HG02623 (cell line): ENCODE measurements around the gene PTPN11.
"Not testable (repeated sequence)": the region's sequence is repeated elsewhere in the genome, so short reads cannot be mapped to it uniquely, and the experiment has no call there.

ENCODE experiments used
- ATAC-seq: cut with Tn5 transposase; IDR thresholded peaks from one replicate; pipeline ENCODE4 v1.9.1; 2021; ENCODE audit warnings: moderate library complexity; ENCODE audit not compliant: unreplicated experiment

PTPN11 gene

GRCh38 chr12:112447106-112447505 is 28.4 kb downstream of the PTPN11 start:
- no peak for ATAC-seq

DNA sequence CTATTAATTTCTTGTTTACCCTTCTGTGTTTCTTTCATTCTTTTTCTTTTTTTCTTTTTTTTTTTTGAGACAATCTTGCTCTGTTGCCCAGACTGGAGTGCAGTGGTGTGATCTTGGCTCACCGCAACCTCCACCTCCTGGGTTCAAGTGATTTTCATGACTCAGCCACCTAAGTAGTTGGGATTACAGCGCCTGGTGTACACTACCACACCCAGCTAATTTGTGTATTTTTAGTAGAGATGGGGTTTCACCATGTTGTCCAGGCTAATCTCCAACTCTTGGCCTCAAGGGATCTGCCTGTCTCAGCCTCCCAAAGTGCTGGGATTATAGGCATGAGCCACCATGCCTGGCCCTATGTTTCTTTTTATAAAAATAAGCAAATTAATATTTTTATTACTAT is 29.4 kb downstream of the PTPN11 start:
- ATAC-seq = not testable (repeated sequence)

DNA sequence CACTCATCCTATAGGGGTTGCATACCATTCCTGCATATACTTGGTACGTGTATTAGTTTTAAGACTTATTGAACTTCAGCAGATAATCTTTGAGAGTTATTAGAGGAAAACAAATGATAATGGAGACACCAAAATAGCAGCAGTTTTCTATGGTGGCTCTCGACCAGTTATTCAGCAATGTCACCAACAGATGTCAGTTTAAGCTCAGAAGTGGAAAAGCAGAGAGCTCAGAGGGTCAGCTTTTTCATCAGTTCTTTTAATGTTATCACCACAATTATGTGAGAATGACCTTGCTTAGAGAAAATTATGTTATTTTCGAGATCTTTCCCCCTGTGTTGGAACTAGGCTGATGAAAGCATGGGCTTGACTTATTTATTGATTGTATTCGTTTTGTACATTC is 32.0 kb downstream of the PTPN11 start:
- ATAC-seq = no peak

DNA sequence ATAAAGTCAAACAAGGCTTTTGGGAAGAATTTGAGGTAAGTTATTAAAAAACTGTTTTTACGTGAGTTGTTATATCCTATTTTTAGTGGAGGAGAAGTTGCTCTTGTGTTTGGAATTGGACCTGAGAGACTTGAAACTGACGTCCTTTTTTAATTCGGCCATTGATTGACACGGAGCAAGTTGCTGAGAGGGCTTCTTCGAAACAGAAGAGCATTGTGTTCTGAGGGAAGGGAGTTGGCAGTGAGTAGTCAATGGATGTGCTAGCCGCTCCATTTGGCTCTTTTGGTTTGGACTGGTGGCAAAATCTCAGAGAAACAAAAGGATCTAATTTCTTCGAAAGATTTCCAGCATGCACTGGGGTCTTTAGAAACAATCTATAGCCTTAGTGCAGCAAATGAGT is 37.3 kb downstream of the PTPN11 start:
- no peak for ATAC-seq

DNA sequence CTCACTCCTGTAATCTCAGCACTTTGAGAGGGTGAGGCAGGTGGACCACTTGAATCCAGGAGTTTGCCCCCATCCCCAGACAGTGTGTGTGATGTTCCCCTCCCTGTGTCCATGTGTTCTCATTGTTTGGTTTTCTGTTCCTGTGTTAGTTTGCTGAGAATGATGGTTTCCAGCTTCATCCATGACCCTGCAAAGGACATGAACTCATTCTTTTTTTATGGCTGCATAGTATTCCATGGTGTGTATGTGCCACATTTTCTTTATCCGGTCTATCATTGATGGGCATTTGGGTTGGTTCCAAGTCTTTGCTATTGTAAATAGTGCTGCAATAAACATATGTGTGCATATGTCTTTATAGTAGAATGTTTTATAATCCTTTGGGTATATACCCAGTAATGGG is 38.4 kb downstream of the PTPN11 start:
- ATAC-seq = not testable (repeated sequence)

DNA sequence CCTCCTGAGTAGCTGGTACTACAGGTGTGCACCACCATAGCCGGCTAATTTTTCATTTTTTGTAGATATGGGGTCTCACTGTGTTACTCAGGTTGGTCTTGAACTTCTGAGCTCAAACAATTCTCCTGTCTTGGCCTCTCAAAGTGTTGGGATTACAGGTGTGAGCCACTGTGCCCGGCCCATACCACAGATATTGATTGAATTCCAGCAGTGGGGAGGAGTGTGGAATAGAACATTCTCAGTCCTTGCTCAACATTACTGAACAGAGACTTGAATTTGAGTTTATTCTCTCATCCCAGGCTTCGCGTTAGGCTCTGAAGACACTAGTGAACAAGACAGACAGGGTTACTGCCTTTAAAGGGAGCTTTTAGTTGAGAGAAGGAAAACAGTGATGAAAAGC is 39.6 kb downstream of the PTPN11 start:
- no peak for ATAC-seq

DNA sequence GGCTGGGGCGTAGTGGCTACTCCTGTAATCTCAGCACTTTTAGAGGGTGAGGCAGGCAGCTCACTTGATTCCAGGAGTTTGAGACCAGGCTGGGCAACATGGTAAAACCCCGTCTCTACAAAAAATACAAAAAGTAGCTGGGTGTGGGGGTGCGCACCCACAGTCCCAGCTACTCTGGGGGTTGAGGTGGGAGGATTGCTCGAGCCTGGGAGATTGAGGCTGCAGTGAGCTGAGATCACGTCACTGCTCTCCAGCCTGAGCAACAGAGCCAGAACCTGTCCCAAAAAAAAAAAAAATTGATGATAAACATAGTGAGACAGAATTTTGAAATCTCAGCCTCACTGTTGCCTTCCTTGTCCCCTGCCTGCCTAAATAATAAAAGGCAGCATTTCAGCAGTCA is 40.0 kb downstream of the PTPN11 start:
- no peak for ATAC-seq

- no peak for ATAC-seq
Measured at GRCh38 chr12:112463478-112463877, 44.7 kb downstream of the PTPN11 start.

DNA sequence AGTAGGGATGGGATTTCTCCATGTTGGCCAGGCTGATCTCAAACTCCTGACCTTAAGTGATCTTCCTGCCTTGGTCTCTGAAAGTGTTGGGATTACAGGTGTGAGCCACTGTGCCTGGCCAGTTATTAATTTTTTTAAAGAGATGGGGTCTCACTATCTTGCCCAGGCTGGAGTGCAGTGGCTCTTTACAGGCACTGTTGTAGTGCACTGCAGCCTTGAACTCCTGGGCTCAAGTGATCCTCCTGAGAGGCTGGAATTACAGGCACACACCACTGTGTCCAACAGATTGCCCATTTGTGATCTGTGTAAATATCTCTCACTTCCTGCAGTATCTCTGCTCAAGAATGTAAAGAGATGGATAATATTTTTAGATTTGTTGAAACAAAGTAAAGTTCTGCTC is 45.9 kb downstream of the PTPN11 start:
- no peak for ATAC-seq

DNA sequence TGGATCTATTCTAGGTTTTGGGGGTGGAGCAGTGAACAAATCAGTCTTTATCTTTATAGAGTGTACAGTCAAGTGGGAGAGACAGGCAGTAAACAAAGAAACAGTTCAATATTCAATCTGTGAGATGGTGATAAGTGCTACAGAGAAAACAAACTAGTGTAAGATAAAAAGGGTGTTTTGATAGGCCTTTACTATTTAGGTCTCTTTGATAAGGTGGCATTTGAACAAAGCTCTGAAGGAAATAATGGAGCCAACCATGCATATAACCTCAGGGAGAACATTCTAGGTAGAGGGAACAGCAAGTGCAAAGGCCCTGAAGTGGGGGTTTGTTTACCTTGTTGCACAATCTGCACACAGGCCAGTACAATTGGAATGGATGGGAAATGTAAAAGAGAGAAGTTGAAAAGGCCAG is 47.3 kb downstream of the PTPN11 start:
- no peak for ATAC-seq

DNA sequence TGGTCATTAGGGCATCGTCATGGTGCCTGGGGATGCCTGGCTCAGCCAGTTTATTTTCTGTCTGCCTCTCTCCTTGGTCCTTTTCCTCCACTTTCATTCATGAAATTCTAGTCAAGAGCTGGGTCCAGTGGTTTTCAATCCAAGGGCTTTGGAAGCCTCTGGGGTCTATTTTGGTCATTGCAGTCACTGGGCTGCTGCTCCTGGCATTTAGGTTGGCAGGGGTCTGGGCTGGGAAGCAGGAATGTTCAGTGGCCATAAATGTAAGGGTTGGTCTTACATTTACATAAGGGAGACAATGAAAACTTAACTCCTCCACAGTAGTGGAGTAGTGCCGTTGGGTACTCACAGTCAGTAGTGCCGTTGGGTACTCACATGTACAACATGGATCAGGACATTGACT is 48.1 kb downstream of the PTPN11 start:
- no peak for ATAC-seq

DNA sequence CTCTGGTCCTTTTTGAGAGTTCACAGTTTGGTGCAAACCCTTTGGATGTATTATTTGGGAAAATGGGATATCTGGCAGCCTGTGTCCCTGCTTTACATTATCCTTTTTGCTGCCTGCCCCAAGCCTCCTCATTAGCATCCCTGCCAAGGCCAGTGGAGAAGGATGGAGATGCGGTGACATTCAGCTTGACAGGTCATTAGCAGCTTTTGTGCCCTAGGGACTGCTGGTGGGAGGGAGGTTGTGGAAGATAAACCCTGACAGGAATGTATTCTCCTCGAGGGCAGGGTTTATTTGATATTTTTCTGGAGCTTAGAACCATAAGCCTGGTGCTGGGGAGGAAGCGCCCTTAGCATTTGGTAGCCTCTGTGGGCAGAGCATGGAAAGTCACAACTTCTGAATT is 49.3 kb downstream of the PTPN11 start:
- ATAC-seq = no peak

DNA sequence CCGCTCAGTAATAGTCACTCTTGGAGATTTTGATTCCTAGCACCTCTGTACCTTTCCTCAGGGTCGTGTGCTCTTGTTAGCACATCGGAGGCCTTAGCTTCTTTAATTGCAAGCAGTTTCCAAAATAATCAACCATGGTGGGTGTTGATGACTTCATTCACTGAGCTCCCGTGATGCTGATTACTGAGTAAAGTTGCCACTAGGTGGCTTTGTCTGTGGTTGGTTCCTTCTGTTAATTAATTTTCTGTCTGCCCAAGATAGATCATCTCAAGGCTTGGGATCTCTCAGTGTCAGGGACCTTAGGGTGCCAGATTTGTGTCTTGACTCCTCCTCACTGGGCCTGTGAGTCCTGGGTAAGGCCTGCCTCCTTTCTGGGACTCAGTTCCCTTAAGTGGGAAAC is 54.3 kb downstream of the PTPN11 start:
- ATAC-seq = no peak

DNA sequence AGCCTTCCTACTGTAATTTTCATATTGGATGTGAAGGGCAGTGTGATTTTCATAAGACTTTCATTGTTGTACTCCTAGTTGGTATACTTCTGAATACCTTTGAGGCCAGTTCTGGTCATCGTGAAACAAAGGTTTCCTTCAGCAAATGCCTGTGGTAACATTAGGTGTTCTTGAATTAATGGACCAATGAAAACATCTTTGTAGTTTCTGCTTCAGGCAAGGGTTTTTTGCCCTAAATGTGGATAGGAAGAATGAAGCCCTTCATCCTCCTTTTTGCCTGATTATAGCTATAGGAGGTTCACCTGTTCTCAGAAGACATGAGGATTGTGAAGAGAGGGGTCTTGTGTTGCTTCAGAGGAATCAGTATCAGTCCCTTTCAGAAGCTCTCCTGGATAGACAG is 60.7 kb downstream of the PTPN11 start:
- ATAC-seq = no peak

GRCh38 chr12:112480931-112481330 is 62.2 kb downstream of the PTPN11 start:
- ATAC-seq = no peak

- no peak for ATAC-seq
Measured at GRCh38 chr12:112482733-112483132, 64.0 kb downstream of the PTPN11 start.

GRCh38 chr12:112486361-112486760 is 67.6 kb downstream of the PTPN11 start:
- no peak for ATAC-seq

- no peak for ATAC-seq
Measured at GRCh38 chr12:112488257-112488876, 69.6 kb downstream of the PTPN11 start.

- no peak for ATAC-seq
Measured at GRCh38 chr12:112489456-112489855, 70.7 kb downstream of the PTPN11 start.

GRCh38 chr12:112496496-112496895 is 77.7 kb downstream of the PTPN11 start:
- no peak for ATAC-seq

- no peak for ATAC-seq
Measured at GRCh38 chr12:112498580-112498979, 79.8 kb downstream of the PTPN11 start.

DNA sequence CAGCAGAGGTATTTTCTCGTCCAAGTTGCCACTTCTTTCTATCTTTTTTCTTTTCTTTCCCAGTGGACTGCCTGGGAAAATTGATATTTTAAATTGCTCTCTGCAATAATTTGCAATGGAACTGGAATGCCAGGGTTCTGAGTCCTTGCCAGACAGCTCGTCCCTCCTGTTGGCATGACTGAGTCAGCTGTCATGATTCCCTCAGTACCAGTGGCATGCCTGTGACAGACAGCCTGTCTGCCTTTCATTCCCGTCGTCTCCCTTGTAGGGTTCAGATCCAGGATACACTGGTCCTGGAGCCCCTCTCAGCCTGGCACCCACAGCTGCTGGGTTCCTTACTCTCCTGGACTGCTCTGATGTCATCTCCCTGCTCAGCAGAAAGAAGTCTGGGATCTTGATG is 84.8 kb downstream of the PTPN11 start:
- no peak for ATAC-seq

DNA sequence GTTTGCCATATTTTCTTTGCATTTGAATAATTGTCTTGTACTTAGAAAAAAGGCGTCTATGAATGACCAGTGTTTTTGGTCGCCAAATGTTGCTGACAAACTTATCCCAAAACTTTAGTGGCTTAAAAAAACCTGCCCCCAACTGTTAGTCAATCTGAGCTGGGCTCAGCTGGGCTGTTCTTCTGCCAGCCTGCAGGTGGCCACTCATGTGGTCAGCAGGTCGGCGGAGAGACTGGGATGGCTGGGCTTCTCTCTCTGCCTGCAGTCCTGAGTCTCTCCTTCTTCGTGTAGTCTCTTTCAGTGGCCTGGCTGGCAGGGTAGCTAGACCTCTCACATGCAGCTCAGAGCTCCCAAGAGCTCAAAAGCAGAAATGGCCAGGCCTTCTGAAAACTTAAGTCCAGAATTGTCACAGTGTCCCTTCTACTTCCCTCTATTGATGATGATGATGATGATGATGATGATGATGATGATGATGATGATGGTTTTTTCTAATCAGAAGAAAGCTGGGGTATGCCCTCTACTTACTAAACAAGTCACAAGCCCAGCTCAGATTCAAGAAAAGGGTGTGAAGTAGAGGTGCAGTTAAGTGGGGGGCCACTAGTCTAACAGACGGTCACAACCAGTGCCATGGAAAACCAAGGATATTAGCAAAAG is 87.9 kb downstream of the PTPN11 start:
- ATAC-seq = no peak
